Smooth muscle cell (in vitro differentiated cells): ENCODE measurements around the gene SLC6A11. TPM values are rescaled to one million over a fixed set of nuclear protein-coding genes. Genes with fewer than 3 reads are reported as not detected.

Source experiments
- DNase-seq: peaks from one replicate; lab custom pipeline; 2025; ENCODE audit not compliant: unreplicated experiment; lab: John Stamatoyannopoulos, UW
- H2AFZ ChIP-seq: fragments of 200-600 bp; sonication (generic); 2 replicates; pipeline ENCODE4 v1.6.0; 2016; ENCODE audit warnings: antibody characterized with exemption, low read depth, mild to moderate bottlenecking
- H3F3A ChIP-seq: fragments of 200-600 bp; sonication (generic); 2 replicates; pipeline ENCODE4 v1.6.0; 2017; ENCODE audit warnings: antibody characterized with exemption, low read depth
- H3K27ac ChIP-seq: fragments of 200-600 bp; sonication (generic); 2 replicates; pipeline ENCODE4 v1.5.1; 2016; ENCODE audit warnings: low read depth, mild to moderate bottlenecking
- H3K27me3 ChIP-seq: fragments of 200-600 bp; sonication (generic); 2 replicates; pipeline ENCODE4 v1.6.1; 2016; ENCODE audit warnings: low read depth, mild to moderate bottlenecking
- H3K36me3 ChIP-seq: fragments of 200-600 bp; sonication (generic); 2 replicates; pipeline ENCODE4 v1.5.1; 2016; ENCODE audit warnings: low read depth
- H3K4me1 ChIP-seq: fragments of 200-600 bp; sonication (generic); 2 replicates; pipeline ENCODE4 v1.5.1; 2016; ENCODE audit warnings: low read depth
- H3K4me2 ChIP-seq: fragments of 200-600 bp; sonication (generic); 2 replicates; pipeline ENCODE4 v1.6.0; 2016; ENCODE audit warnings: mild to moderate bottlenecking
- H3K4me3 ChIP-seq: fragments of 200-600 bp; sonication (generic); 2 replicates; pipeline ENCODE4 v1.5.1; 2016; ENCODE audit warnings: mild to moderate bottlenecking
- H3K79me2 ChIP-seq: fragments of 200-600 bp; sonication (generic); 2 replicates; pipeline ENCODE4 v1.6.0; 2016; ENCODE audit warnings: low read depth, mild to moderate bottlenecking
- H3K9ac ChIP-seq: fragments of 200-600 bp; sonication (generic); 2 replicates; pipeline ENCODE4 v1.6.0; 2016; ENCODE audit warnings: low read depth
- H3K9me3 ChIP-seq: fragments of 200-600 bp; sonication (generic); replicated peaks from 2 replicates; pipeline ENCODE4 v1.5.1; 2016; ENCODE audit warnings: low read depth
- H4K20me1 ChIP-seq: fragments of 200-600 bp; sonication (generic); 2 replicates; pipeline ENCODE4 v1.6.0; 2016; ENCODE audit warnings: low read depth
- WGBS: methylation state at CpG from one replicate; pipeline ENCODE4 v1.1.7; 2016; ENCODE audit warnings: low lambda C conversion rate; 5-methylcytosine and 5-hydroxymethylcytosine counted together
- polyA plus RNA-seq: library from polyadenylated mRNA; unstranded; fragments of >200 nt; fragmentation: Nextera tagmentation; extraction: Ambion mirVana; gene quantifications from 2 replicates; pipeline ENCODE4 v1.2.1, GENCODE V29; 2016
- total RNA-seq: library from RNA; depleted of rRNA; stranded (reverse); fragments of >200 nt; gene quantifications from 2 replicates; pipeline ENCODE4 v1.2.3, GENCODE V29; 2014
- TF ChIP-seq, protein P1 (sequence below): fragments of 200-600 bp; sonication (generic); IDR thresholded peaks from 2 replicates; pipeline ENCODE4 v1.5.1; 2017; ENCODE audit warnings: borderline replicate concordance, mild to moderate bottlenecking, antibody characterized with exemption; ENCODE audit not compliant: insufficient read depth, poor library complexity, severe bottlenecking

SLC6A11 gene
- total and polyA plus RNA-seq, 2 experiments from 2014 or later, result not detected

DNA sequence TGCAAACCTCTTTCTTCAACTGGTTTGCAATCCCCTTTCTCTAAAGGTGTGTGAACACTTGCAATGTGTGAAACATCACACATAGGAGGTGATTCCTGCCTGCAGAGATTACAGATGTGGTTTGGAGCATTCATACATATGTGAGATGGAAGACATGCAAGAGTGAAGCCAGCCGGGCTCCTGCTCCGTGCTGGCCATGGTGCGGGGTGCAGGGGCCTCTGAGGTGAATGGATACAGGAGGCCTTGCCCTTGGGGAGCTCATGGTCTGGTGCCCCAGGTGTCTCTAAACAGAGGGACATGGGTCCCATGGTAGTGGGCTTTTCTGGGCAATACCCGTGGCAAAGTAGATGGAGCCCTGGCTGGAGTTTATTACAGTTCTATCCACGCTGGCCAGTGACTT lies 6.0 kb downstream of the SLC6A11 start:
- Histone ChIP-seq H3K27ac (no peak overlapping the region), H2AFZ (no peak overlapping the region), H3K4me3 (no peak overlapping the region), H3K9me3 (no peaks in the 10 kb centered on the region), H3K4me1 (no peaks in the 10 kb centered on the region), H3K4me2 (no peak overlapping the region), H3F3A (no peaks in the 10 kb centered on the region), H3K36me3 (no peaks in the 10 kb centered on the region), H3K9ac (no peak overlapping the region), H3K27me3 (peaks cover 77% of the 10 kb centered on the region), H3K79me2 (no peaks in the 10 kb centered on the region), H4K20me1 (no peaks in the 10 kb centered on the region)
- no peak for DNase-seq
- TF ChIP-seq, protein P1, sequence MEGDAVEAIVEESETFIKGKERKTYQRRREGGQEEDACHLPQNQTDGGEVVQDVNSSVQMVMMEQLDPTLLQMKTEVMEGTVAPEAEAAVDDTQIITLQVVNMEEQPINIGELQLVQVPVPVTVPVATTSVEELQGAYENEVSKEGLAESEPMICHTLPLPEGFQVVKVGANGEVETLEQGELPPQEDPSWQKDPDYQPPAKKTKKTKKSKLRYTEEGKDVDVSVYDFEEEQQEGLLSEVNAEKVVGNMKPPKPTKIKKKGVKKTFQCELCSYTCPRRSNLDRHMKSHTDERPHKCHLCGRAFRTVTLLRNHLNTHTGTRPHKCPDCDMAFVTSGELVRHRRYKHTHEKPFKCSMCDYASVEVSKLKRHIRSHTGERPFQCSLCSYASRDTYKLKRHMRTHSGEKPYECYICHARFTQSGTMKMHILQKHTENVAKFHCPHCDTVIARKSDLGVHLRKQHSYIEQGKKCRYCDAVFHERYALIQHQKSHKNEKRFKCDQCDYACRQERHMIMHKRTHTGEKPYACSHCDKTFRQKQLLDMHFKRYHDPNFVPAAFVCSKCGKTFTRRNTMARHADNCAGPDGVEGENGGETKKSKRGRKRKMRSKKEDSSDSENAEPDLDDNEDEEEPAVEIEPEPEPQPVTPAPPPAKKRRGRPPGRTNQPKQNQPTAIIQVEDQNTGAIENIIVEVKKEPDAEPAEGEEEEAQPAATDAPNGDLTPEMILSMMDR, result no peak
- WGBS, result 92% methylated on average over 5 of the region's 5 CpGs

DNA sequence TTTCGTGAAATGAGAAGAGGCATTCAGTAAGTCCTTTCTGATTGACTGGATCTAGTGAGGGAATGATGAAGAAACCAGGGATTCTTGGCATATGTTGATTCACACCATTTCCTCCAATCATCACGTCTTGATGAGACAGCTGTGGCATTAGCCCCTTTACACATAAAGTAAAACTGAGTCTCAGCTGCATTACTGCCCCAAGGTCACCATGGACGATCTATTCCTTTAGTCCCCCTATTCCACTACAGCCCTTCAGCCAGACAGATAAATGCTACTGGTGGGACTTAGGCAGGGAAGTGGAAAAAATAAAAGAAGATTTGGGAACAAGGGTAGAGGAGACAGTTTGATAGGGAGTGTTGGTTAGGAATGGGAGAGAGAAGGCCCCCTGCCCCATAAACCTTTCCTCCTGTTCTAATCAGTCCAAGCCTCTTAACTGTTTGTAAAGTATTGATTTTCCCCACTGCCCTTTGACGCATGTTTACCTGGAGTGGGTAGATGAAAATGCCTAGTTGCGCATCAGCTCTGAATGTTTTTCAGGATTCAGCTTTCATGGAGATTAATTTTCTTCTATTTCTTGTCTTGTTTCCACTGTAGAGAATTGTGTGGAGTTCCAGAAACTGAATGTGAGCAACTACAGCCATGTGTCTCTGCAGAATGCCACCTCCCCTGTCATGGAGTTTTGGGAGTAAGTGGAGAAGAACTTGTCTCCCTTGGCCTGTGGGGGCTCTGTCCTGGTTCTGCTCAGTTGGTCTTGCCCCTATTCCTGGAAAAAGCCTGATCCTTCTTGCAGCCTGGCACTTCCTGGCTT lies 6.9 kb downstream of the SLC6A11 start:
- H3F3A ChIP-seq, result no peaks in the 10 kb centered on the region
- H2AFZ ChIP-seq, result no peak overlapping the region
- no peak overlapping the region for H3K27ac ChIP-seq
- no peaks in the 10 kb centered on the region for H3K9me3 ChIP-seq
- H4K20me1 ChIP-seq, result no peaks in the 10 kb centered on the region
- H3K36me3 ChIP-seq, result no peaks in the 10 kb centered on the region
- H3K9ac ChIP-seq, result no peak overlapping the region
- H3K4me2 ChIP-seq, result no peak overlapping the region
- H3K4me3 ChIP-seq, result no peak overlapping the region
- TF ChIP-seq, protein P1, result no peak
- H3K4me1 ChIP-seq, result no peaks in the 10 kb centered on the region
- WGBS, result 81% methylated on average over 5 of the region's 5 CpGs
- no peak for DNase-seq
- peaks cover 72% of the 10 kb centered on the region for H3K27me3 ChIP-seq
- H3K79me2 ChIP-seq, result no peaks in the 10 kb centered on the region

DNA sequence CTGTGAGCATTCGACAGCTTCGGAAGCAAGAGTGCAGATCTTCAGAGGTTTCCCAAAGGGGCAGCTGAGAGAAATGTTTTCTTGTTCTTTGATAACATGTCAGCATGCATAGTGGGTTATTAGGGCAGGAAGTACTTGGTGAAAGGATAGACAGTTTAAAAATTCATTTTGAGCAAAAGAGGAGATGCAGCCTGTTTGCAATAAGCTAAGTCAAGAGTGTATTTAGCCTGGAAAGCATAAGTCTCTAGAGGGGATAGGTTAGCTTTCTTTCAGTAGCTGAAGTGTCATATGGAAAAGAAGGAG lies 7.4 kb downstream of the SLC6A11 start:
- no peak for DNase-seq
- no peak overlapping the region for H3K4me2 ChIP-seq
- H3K9me3 ChIP-seq, result no peaks in the 10 kb centered on the region
- TF ChIP-seq, protein P1, result no peak
- peaks cover 66% of the 10 kb centered on the region for H3K27me3 ChIP-seq
- WGBS, result 90% methylated on average over 2 of the region's 2 CpGs
- no peaks in the 10 kb centered on the region for H3F3A ChIP-seq
- no peak overlapping the region for H3K27ac ChIP-seq
- no peaks in the 10 kb centered on the region for H3K4me1 ChIP-seq
- H3K9ac ChIP-seq, result no peak overlapping the region
- H2AFZ ChIP-seq, result no peak overlapping the region
- no peaks in the 10 kb centered on the region for H4K20me1 ChIP-seq
- H3K79me2 ChIP-seq, result no peaks in the 10 kb centered on the region
- no peak overlapping the region for H3K4me3 ChIP-seq
- H3K36me3 ChIP-seq, result no peaks in the 10 kb centered on the region

DNA sequence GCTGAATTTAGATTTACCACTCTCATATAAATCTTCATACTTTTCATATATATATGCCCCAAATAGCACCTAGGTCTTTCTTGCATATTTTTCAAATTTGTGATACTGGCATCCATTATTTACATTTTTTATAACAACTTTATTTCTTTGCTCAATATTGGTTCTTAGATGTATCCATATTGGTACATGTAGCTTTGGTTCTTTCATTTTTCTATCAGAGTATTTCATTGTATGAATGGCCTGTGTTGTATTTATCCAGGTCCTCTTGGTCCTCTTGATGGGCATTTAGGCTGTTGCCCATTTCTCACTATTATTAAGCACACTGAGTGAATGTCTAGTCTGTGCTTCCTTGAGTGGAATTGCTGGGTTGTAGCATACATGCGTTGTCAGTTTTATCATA lies 8.4 kb downstream of the SLC6A11 start:
- Histone ChIP-seq H3K79me2 (no peaks in the 10 kb centered on the region), H3K27ac (no peak overlapping the region), H3K36me3 (no peaks in the 10 kb centered on the region), H3K9ac (no peak overlapping the region), H2AFZ (no peak overlapping the region), H4K20me1 (no peaks in the 10 kb centered on the region), H3K4me1 (no peaks in the 10 kb centered on the region), H3K9me3 (no peaks in the 10 kb centered on the region), H3K4me3 (no peak overlapping the region), H3K27me3 (peaks cover 56% of the 10 kb centered on the region), H3F3A (no peaks in the 10 kb centered on the region), H3K4me2 (no peak overlapping the region)
- TF ChIP-seq, protein P1, result no peak
- WGBS, result 95% methylated on average over 1 of the region's 1 CpG
- DNase-seq, result no peak
